Breast epithelium (tissue), 4 donors: Measurements from ENCODE around the gene MFSD6. TPM values are rescaled to one million over a fixed set of nuclear protein-coding genes. Genes with fewer than 3 reads are reported as not detected.
"Not testable (repeated sequence)": the region's sequence is repeated elsewhere in the genome, so short reads cannot be mapped to it uniquely, and the experiment has no call there.

Experiments
- DNase-seq, 2 donors: peaks; one replicate each; pipeline ENCODE4 v3.0.0-alpha.2; 2019; ENCODE audit warnings: low spot score in 2 of 2
- H3K27ac ChIP-seq, 2 donors: fragments of 200-600 bp; sonication (generic) in 1 of 2; one replicate each; pipeline ENCODE4 v1.5.1; 2016 to 2019; ENCODE audit warnings: mild to moderate bottlenecking in 1 of 2
- H3K27me3 ChIP-seq, 2 donors: fragments of 200-600 bp; sonication (generic) in 1 of 2; one replicate each; pipeline versions ENCODE4 v1.5.1 to v1.6.0; 2017 to 2019; ENCODE audit warnings: control low read depth in 1 of 2, mild to moderate bottlenecking in 1 of 2
- H3K36me3 ChIP-seq: fragments of 200-600 bp; one replicate; pipeline ENCODE4 v1.5.1; 2019
- H3K4me1 ChIP-seq, 2 donors: fragments of 200-600 bp; sonication (generic); one replicate each; pipeline ENCODE4 v1.5.1; 2016 to 2019; ENCODE audit warnings: control low read depth in 1 of 2
- H3K4me3 ChIP-seq, 3 donors: fragments of 200-600 bp; sonication (generic); 1 replicate in 2 of 3; 2 replicates in 1 of 3; pipeline ENCODE4 v1.5.1; 2016 to 2019; ENCODE audit warnings: mild to moderate bottlenecking in 3 of 3, moderate library complexity in 2 of 3
- H3K9me3 ChIP-seq, 2 donors: fragments of 200-600 bp; sonication (generic) in 1 of 2; one replicate each; pipeline ENCODE4 v1.5.1; 2016 to 2019; ENCODE audit warnings: control low read depth in 1 of 2
- POLR2A ChIP-seq: fragments of 450-650 bp; IDR thresholded peaks from one replicate; pipeline ENCODE4 v1.6.1; 2016; ENCODE audit warnings: antibody characterized with exemption, mild to moderate bottlenecking, moderate library complexity
- POLR2AphosphoS5 ChIP-seq, 3 donors: sonication (generic); formaldehyde crosslinking; IDR thresholded peaks; one replicate each; pipeline ENCODE4 v1.6.1; 2017; ENCODE audit warnings: antibody characterized with exemption in 3 of 3
- intact Hi-C: fragments of 100-400 bp; cut with DNase I; formaldehyde crosslinking; loops from one replicate; pipeline ENCODE4 v1.15.1; 2023; ENCODE audit warnings: low total_unique reads
- total RNA-seq, 3 donors: library from RNA; depleted of rRNA; stranded (reverse); fragments of >200 nt; gene quantifications; one replicate each; pipeline ENCODE4 v1.1.0, GENCODE V29; 2016
- TF ChIP-seq, protein P1 (sequence below), 3 donors: fragments of 450-650 bp; IDR thresholded peaks; one replicate each; pipeline ENCODE4 v1.5.1; 2016 to 2017; ENCODE audit warnings: antibody characterized with exemption in 3 of 3, mild to moderate bottlenecking in 3 of 3, moderate library complexity in 3 of 3

MFSD6 gene
- 100 to 1,000 TPM in 1 of 3 donors, 10 to 100 TPM in 2; 52.0 to 180 (median 92.4) TPM for total RNA-seq

GRCh38 chr2:190407662-190408537 lies at the start of gene MFSD6:
Gene MFSD6 (plus strand): TSS chr2:190408355. CDS start chr2:190436030, 27,675 bp downstream.
- peak; percentile 44 to 64 for DNase-seq
- H3K27ac ChIP-seq = peak within 1 kb of the TSS; percentile 97 to 99
- H3K9me3 ChIP-seq = no peaks in the 10 kb centered on the region
- no peaks in the 10 kb centered on the region for H3K36me3 ChIP-seq
- peaks cover 0 to 3% of the 10 kb centered on the region in 2 donors for H3K4me1 ChIP-seq
- TF ChIP-seq, protein P1, sequence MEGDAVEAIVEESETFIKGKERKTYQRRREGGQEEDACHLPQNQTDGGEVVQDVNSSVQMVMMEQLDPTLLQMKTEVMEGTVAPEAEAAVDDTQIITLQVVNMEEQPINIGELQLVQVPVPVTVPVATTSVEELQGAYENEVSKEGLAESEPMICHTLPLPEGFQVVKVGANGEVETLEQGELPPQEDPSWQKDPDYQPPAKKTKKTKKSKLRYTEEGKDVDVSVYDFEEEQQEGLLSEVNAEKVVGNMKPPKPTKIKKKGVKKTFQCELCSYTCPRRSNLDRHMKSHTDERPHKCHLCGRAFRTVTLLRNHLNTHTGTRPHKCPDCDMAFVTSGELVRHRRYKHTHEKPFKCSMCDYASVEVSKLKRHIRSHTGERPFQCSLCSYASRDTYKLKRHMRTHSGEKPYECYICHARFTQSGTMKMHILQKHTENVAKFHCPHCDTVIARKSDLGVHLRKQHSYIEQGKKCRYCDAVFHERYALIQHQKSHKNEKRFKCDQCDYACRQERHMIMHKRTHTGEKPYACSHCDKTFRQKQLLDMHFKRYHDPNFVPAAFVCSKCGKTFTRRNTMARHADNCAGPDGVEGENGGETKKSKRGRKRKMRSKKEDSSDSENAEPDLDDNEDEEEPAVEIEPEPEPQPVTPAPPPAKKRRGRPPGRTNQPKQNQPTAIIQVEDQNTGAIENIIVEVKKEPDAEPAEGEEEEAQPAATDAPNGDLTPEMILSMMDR (IDR thresholded peaks at IDR 0.05) = no peak
- TF ChIP-seq POLR2AphosphoS5 (IDR thresholded peaks at IDR 0.05) = peak in 1 of 3 donors; percentile 39
- intact Hi-C loops = loop anchor here (10.0 kb wide), 1 partner anchor 77 kb away; no protein-coding TSS in a partner anchor
- peak within 1 kb of the TSS; percentile 80 to 98 (median 85) for H3K4me3 ChIP-seq
- H3K27me3 ChIP-seq = no peaks in the 10 kb centered on the region

- H3K9me3 ChIP-seq, H3K4me1 ChIP-seq, DNase-seq, H3K4me3 ChIP-seq, H3K36me3 ChIP-seq, intact Hi-C loops, H3K27me3 ChIP-seq: not testable (repeated sequence)
- peak overlapping the region; percentile 79 to 81 for H3K27ac ChIP-seq
- peak in 1 of 3 donors; percentile 26 for TF ChIP-seq POLR2AphosphoS5 (IDR thresholded peaks at IDR 0.05)
Observed at GRCh38 chr2:190358655-190359448, 49.3 kb upstream of the MFSD6 start.

- H3K36me3 ChIP-seq = no peaks in the 10 kb centered on the region
- H3K27me3 ChIP-seq = no peaks in the 10 kb centered on the region
- peaks cover 0 to 5% of the 10 kb centered on the region in 2 donors for H3K4me1 ChIP-seq
- no peak overlapping the region for H3K4me3 ChIP-seq
- H3K9me3 ChIP-seq = no peaks in the 10 kb centered on the region
- peak overlapping the region in 1 of 2 donors; percentile 79 for H3K27ac ChIP-seq
- DNase-seq = no peak
- TF ChIP-seq, protein P1 (IDR thresholded peaks at IDR 0.05) = no peak
- TF ChIP-seq POLR2AphosphoS5 (IDR thresholded peaks at IDR 0.05) (no peak), POLR2A (no peak)
- intact Hi-C loops = no loop called here
Observed at GRCh38 chr2:190360561-190360960, 47.6 kb upstream of the MFSD6 start.

DNA sequence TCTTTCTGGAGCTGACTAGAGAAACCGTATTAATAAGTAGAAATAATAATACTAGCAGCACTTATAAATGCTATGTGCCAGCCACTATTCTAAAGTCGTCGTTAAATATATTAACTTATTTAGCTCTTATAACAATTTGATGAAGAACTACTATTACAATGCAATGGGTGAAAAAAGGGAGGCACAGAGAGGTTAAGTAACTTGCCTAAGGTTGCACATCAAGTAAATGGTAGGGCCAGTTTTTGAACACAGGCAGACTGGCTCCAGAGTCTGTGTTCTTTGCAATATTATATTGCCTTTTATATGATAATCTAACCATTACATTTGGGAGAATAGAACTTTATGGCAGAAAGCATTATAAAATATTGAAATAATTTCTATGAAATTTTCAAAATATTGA lies 47.2 kb upstream of the MFSD6 start:
- Histone ChIP-seq H3K27ac (no peak overlapping the region), H3K27me3 (no peaks in the 10 kb centered on the region), H3K36me3 (no peaks in the 10 kb centered on the region), H3K4me3 (no peak overlapping the region), H3K9me3 (no peaks in the 10 kb centered on the region), H3K4me1 (peaks cover 0 to 5% of the 10 kb centered on the region in 2 donors)
- TF ChIP-seq POLR2A (no peak), POLR2AphosphoS5 (IDR thresholded peaks at IDR 0.05) (no peak)
- TF ChIP-seq, protein P1 (IDR thresholded peaks at IDR 0.05) = no peak
- no peak for DNase-seq
- intact Hi-C loops = no loop called here

DNA sequence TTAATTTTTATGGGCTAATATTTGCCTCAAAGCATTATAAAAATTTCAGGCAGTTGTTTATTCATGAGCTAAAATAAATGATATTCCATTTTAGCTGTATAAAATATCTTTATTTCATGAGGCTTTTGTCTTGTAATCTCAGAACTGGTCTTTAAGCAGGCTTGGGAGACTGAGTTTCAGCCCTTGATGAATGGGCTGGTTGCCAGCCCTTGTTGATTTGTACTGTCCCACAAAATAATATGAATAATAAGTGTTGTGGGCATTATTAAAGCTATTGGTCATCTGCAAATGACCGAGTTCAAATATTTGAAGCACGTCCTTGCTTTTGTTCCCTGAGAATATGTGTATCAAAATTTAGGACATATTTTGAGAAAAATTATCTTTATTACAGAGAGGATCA lies 46.6 kb upstream of the MFSD6 start:
- TF ChIP-seq POLR2A (no peak), POLR2AphosphoS5 (IDR thresholded peaks at IDR 0.05) (no peak)
- TF ChIP-seq, protein P1 (IDR thresholded peaks at IDR 0.05) = no peak
- intact Hi-C loops = no loop called here
- Histone ChIP-seq H3K4me1 (peaks cover 0 to 5% of the 10 kb centered on the region in 2 donors), H3K36me3 (no peaks in the 10 kb centered on the region), H3K27me3 (no peaks in the 10 kb centered on the region), H3K27ac (no peak overlapping the region), H3K9me3 (no peaks in the 10 kb centered on the region), H3K4me3 (no peak overlapping the region)
- no peak for DNase-seq
